Stimulated activated CD4-positive, alpha-beta T cell treated with anti-CD3 and anti-CD28 coated beads, Interleukin-4, amount 100 ng/mL, for 48 hours (primary cell): ENCODE data around the gene MRPL37.

Experiments
- DNase-seq, 2 donors: peaks; one replicate each; pipeline ENCODE4 v3.0.0-alpha.2; 2020; ENCODE audit warnings: low read depth in 2 of 2

MRPL37 gene

GRCh38 chr1:54263601-54264226, 63.7 kb downstream of the MRPL37 start:
- no peak for DNase-seq

DNA sequence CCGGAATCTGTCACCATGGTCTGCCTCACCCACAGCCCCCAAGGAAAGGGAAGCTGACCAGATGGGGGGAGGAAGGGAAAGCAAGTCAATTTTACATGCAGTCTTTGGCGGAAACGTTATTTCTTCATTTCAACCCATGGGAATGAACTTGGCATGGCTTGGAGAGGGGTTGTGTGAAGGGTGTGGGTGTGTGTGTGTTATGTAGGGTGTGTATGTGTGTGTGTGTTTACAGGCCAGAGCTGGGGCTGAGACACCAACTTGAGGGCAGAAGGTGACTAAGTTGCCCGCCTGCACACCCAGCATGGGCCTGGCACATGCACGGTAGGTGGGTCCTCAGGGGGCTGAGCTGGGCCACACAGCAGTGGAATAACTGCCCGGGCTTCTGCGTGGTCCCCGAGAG, 65.2 kb downstream of the MRPL37 start:
- DNase-seq = no peak

DNA sequence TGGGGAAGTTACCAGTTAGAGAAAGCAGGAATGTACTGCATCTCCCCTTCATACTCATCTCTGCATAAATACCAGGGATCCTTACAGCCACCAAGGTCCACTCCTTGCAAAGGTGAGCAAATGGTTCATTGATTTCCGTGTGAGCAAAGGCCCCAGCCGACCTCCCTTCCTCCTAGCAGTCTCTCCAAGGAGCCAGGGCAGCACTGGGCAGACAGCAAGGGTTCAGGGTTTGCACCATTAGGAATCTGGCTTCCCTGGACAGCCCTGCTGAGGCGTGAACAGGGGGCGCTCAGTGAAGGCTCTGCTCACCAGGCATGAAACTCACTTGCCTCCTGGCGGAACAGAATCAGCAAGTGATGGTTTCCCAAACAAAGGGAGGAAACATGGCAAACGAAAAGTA, 65.7 kb downstream of the MRPL37 start:
- no peak for DNase-seq

GRCh38 chr1:54266195-54266594, 66.2 kb downstream of the MRPL37 start:
- no peak for DNase-seq

DNA sequence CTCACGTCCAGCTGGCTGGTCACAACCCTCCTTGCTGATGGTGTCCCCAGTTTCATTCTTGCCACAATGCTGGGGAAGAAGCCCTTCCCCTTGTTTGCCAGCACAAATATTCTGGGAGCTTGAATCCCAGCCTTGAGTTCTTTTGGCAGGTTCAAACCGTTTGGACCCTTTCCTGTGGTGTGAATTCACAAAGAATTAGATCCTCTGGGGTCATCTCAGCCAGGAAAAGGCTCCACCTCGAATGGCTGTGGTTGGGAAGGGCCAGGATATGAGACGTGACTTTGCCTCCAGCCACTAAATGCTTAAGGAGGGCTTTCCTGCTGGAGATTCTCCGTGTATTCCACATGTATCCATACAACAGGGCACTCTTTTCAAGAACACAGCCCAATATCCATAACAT, 66.9 kb downstream of the MRPL37 start:
- DNase-seq = no peak
